Measurements from ENCODE around the gene KCNIP1. TPM values are rescaled to one million over a fixed set of nuclear protein-coding genes. Genes with fewer than 3 reads are reported as not detected.

The KCNIP1 gene
- polyA plus RNA-seq, 1 donor from 2014 or later = 13.8 TPM

DNA sequence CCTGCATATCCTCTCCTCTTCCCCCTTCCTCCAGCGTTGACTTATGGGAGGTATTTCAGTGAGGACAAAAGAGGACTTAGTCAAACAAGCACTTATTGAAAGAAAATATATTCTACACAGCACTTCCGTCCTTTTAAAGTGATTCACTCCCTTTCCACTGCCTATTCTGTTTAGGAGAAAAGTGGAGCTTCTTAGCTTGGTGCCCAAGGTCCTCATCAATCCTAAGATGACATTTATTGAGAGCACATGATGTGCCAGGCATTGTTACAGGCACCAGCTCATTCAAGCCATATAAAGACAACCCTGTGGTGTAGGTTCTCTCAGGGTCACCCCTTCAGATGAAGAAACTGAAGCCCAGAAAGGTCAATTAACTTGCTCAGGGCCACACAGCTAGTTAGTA lies 95.9 kb downstream of the KCNIP1 start (continued):
- TF ChIP-seq RAD21 (conservative IDR thresholded peaks at IDR 0.05) (no peak), POLR2AphosphoS5 (IDR thresholded peaks at IDR 0.05) (no peak)

DNA sequence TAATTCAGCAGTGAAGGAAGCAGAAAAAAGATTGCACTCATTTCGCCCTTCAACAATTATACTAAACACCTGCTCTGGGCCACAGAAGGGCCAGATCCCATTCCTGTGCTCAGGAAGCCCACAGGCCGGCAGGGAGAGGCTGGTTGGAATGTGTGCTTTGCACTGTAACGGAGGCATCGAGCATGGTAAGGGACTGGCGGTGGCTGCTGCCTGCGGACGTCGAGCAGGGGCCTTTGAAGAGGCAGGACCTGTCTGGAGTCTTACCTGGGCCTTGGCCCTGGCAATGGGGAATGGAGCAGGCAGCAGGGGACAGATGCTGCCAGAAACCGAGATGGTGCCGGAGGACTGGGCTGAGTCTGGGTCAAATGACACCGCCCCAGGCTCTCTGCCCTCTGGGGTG lies 97.8 kb downstream of the KCNIP1 start:
- no peaks in the 10 kb centered on the region for H3K9me2 ChIP-seq (ENCODE audit: insufficient read depth, low read length)
- no peak overlapping the region for H3K9ac ChIP-seq (ENCODE audit: low read length)
- H3K79me2 ChIP-seq (replicated peaks; ENCODE audit: insufficient read depth, low read length) = no peaks in the 10 kb centered on the region
- no peak overlapping the region for H3K27ac ChIP-seq (ENCODE audit: low read length)
- TF ChIP-seq RAD21 (conservative IDR thresholded peaks at IDR 0.05) (no peak), TAF1 (IDR thresholded peaks at IDR 0.05; ENCODE audit: low read depth) (no peak), MXI1 (conservative IDR thresholded peaks at IDR 0.05; ENCODE audit: poor library complexity, severe bottlenecking) (no peak), REST (IDR thresholded peaks at IDR 0.05; ENCODE audit: borderline replicate concordance) (no peak), SMC3 (conservative IDR thresholded peaks at IDR 0.05; ENCODE audit: poor library complexity) (no peak), EZH2 (IDR thresholded peaks at IDR 0.05; ENCODE audit: borderline replicate concordance, insufficient read depth, low read length, poor library complexity, severe bottlenecking) (no peak), EP300 (conservative IDR thresholded peaks at IDR 0.05; ENCODE audit: poor library complexity, severe bottlenecking) (no peak), POLR2AphosphoS5 (IDR thresholded peaks at IDR 0.05) (no peak)
- TF ChIP-seq, protein P1, sequence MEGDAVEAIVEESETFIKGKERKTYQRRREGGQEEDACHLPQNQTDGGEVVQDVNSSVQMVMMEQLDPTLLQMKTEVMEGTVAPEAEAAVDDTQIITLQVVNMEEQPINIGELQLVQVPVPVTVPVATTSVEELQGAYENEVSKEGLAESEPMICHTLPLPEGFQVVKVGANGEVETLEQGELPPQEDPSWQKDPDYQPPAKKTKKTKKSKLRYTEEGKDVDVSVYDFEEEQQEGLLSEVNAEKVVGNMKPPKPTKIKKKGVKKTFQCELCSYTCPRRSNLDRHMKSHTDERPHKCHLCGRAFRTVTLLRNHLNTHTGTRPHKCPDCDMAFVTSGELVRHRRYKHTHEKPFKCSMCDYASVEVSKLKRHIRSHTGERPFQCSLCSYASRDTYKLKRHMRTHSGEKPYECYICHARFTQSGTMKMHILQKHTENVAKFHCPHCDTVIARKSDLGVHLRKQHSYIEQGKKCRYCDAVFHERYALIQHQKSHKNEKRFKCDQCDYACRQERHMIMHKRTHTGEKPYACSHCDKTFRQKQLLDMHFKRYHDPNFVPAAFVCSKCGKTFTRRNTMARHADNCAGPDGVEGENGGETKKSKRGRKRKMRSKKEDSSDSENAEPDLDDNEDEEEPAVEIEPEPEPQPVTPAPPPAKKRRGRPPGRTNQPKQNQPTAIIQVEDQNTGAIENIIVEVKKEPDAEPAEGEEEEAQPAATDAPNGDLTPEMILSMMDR (IDR thresholded peaks at IDR 0.05; ENCODE audit: poor library complexity, severe bottlenecking) = no peak
- no peaks in the 10 kb centered on the region for H4K20me1 ChIP-seq (ENCODE audit: insufficient read depth)
- no peaks in the 10 kb centered on the region for H3K27me3 ChIP-seq (ENCODE audit: insufficient read depth, low read depth, low read length)
- no peaks in the 10 kb centered on the region for H3K36me3 ChIP-seq (ENCODE audit: insufficient read depth, low read length)
- H3K9me3 ChIP-seq (ENCODE audit: low read length) = no peaks in the 10 kb centered on the region
- H3F3A ChIP-seq (ENCODE audit: insufficient read depth, low read length, poor library complexity, severe bottlenecking) = no peaks in the 10 kb centered on the region
- no peak overlapping the region for H3K4me3 ChIP-seq (ENCODE audit: low read length)
- H2AFZ ChIP-seq (ENCODE audit: low read depth, low read length) = no peak overlapping the region
- H3K4me2 ChIP-seq (ENCODE audit: low read length) = no peak overlapping the region

DNA sequence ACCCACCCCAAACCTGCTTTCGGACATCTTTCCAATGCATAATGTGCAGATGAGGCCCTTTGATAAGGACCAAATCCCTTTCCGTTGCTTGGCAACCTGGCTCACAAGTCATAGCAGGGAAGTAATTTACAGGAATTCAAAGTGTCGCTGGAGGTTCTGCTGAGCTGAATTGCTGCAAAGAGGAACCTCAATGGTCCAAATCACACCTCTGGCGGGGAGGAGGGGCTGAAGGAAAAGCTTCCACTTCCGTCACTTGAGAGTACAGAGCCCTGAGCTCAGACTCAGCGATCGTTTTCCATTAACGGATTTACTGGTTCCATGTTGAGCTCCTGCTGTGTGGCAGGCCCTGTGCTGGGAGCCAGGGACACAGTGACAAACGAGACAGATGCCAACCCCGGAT lies 99.3 kb downstream of the KCNIP1 start:
- no peak for TF ChIP-seq SMC3 (conservative IDR thresholded peaks at IDR 0.05; ENCODE audit: poor library complexity)
- no peak for TF ChIP-seq TAF1 (IDR thresholded peaks at IDR 0.05; ENCODE audit: low read depth)
- TF ChIP-seq EP300 (conservative IDR thresholded peaks at IDR 0.05; ENCODE audit: poor library complexity, severe bottlenecking) = no peak
- TF ChIP-seq REST (IDR thresholded peaks at IDR 0.05; ENCODE audit: borderline replicate concordance) = no peak
- TF ChIP-seq MXI1 (conservative IDR thresholded peaks at IDR 0.05; ENCODE audit: poor library complexity, severe bottlenecking) = no peak
- TF ChIP-seq POLR2AphosphoS5 (IDR thresholded peaks at IDR 0.05) = no peak
- TF ChIP-seq RAD21 (conservative IDR thresholded peaks at IDR 0.05) = no peak
- TF ChIP-seq, protein P1 (IDR thresholded peaks at IDR 0.05; ENCODE audit: poor library complexity, severe bottlenecking) = no peak
- TF ChIP-seq EZH2 (IDR thresholded peaks at IDR 0.05; ENCODE audit: borderline replicate concordance, insufficient read depth, low read length, poor library complexity, severe bottlenecking) = no peak
- Histone ChIP-seq H3K4me3 (ENCODE audit: low read length) (peak overlapping the region; percentile 27), H3K27ac (ENCODE audit: low read length) (peak overlapping the region; percentile 49), H3K27me3 (ENCODE audit: insufficient read depth, low read depth, low read length) (no peaks in the 10 kb centered on the region), H3F3A (ENCODE audit: insufficient read depth, low read length, poor library complexity, severe bottlenecking) (no peaks in the 10 kb centered on the region), H3K9me3 (ENCODE audit: low read length) (no peaks in the 10 kb centered on the region), H3K36me3 (ENCODE audit: insufficient read depth, low read length) (no peaks in the 10 kb centered on the region), H4K20me1 (ENCODE audit: insufficient read depth) (no peaks in the 10 kb centered on the region), H3K79me2 (replicated peaks; ENCODE audit: insufficient read depth, low read length) (no peaks in the 10 kb centered on the region), H2AFZ (ENCODE audit: low read depth, low read length) (no peak overlapping the region), H3K9ac (ENCODE audit: low read length) (peak overlapping the region; percentile 4), H3K4me2 (ENCODE audit: low read length) (no peak overlapping the region), H3K9me2 (ENCODE audit: insufficient read depth, low read length) (no peaks in the 10 kb centered on the region)
